ENCODE measurements around the gene SIK2.

Gene SIK2

DNA sequence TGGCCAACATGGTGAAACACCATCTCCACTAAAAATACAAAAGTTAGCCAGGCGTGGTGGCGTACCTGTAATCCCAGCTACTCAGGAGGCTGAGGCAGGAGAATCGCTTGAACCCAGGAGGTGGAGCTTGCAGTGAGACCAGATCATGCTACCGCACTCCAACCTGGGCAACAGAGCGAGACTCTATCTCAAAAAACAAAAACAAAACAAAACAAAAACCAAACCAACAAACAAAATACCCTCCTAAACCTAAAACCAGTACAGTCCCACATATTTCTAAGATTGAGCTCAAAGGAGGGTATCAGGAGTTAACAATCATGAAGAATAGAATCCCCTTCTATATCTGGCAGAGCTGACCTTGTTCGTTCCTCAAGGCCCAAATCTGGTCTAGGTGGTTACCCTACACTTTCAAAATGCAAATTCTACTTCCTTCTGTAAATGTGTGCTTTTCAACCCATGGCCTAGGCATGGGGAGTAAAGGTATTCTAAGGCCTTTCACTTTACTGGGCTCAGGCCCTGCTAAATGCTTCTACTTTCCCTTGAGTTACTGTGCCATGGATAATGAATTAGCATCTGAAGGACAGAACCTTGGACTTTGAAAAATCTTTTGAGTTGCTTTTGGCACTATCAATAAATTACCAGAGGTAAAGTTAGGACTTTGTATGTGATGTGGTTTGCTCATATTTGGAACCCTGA, 174.3 kb downstream of the SIK2 start:
- Histone ChIP-seq H3K9ac (no peak overlapping the region), H3K79me2 (no peaks in the 10 kb centered on the region), H2AFZ (no peak overlapping the region), H3K27ac (no peak overlapping the region), H3K9me3 (ENCODE audit: control insufficient read depth, low read length) (no peaks in the 10 kb centered on the region), H3K4me2 (ENCODE audit: low read length) (no peak overlapping the region), H3K4me3 (ENCODE audit: low read depth, low read length) (no peak overlapping the region), H3K36me3 (ENCODE audit: control insufficient read depth, insufficient read depth, low read length) (no peaks in the 10 kb centered on the region), H3K27me3 (ENCODE audit: control insufficient read depth, insufficient read depth, low read length) (no peaks in the 10 kb centered on the region), H3K4me1 (no peaks in the 10 kb centered on the region)
- TF ChIP-seq, protein P1, sequence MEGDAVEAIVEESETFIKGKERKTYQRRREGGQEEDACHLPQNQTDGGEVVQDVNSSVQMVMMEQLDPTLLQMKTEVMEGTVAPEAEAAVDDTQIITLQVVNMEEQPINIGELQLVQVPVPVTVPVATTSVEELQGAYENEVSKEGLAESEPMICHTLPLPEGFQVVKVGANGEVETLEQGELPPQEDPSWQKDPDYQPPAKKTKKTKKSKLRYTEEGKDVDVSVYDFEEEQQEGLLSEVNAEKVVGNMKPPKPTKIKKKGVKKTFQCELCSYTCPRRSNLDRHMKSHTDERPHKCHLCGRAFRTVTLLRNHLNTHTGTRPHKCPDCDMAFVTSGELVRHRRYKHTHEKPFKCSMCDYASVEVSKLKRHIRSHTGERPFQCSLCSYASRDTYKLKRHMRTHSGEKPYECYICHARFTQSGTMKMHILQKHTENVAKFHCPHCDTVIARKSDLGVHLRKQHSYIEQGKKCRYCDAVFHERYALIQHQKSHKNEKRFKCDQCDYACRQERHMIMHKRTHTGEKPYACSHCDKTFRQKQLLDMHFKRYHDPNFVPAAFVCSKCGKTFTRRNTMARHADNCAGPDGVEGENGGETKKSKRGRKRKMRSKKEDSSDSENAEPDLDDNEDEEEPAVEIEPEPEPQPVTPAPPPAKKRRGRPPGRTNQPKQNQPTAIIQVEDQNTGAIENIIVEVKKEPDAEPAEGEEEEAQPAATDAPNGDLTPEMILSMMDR (IDR thresholded peaks at IDR 0.05), result no peak

DNA sequence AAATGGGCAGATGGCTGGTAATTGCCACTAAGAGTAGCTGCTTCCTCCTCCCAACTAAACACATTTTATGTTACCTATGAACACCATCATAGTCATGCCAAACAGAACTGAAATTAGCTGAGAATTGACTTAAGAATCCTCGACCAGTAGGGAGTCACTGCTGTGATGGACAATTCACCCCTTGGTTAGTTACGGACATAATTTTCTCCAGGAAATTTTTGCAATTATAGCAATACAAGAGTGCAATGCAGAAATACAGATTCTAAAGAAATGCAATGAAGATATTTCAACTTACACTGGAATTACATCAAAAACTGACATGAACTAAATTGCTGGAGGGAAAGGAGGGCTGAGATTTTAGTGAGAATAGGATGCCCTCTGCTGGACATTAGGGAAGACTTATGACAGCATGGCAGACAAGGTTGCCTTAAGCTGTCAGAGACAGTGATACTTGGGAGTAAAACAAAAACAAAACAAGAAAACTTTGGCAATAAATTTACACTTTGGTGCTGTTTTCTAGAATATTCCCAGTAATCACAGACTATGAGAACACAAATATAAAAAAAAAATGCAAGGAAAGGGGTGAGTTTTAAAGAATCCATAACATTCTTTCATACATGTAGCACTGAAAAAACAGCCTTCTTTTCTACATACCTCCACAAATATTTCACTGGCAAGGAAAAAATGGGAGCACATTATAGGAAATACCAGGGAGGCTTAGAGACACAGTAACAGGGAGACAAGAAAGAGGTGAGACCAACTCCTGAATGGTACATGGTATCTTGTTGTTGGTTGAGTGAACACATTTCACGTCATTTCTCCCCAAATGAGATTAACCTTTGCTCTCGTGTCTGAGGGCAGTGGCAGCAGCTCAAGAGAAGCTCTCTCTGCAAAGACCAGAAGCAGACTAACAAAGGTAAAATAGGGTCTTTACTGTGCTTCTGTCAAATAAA, 175.1 kb downstream of the SIK2 start:
- H3K36me3 ChIP-seq (ENCODE audit: control insufficient read depth, insufficient read depth, low read length), result no peaks in the 10 kb centered on the region
- no peak overlapping the region for H3K27ac ChIP-seq
- H3K4me3 ChIP-seq (ENCODE audit: low read depth, low read length), result no peak overlapping the region
- no peak overlapping the region for H3K9ac ChIP-seq
- H3K9me3 ChIP-seq (ENCODE audit: control insufficient read depth, low read length), result no peaks in the 10 kb centered on the region
- H2AFZ ChIP-seq, result no peak overlapping the region
- H3K4me2 ChIP-seq (ENCODE audit: low read length), result no peak overlapping the region
- H3K79me2 ChIP-seq, result no peaks in the 10 kb centered on the region
- no peaks in the 10 kb centered on the region for H3K27me3 ChIP-seq (ENCODE audit: control insufficient read depth, insufficient read depth, low read length)
- no peaks in the 10 kb centered on the region for H3K4me1 ChIP-seq
- TF ChIP-seq, protein P1 (IDR thresholded peaks at IDR 0.05), result peak; percentile 65

DNA sequence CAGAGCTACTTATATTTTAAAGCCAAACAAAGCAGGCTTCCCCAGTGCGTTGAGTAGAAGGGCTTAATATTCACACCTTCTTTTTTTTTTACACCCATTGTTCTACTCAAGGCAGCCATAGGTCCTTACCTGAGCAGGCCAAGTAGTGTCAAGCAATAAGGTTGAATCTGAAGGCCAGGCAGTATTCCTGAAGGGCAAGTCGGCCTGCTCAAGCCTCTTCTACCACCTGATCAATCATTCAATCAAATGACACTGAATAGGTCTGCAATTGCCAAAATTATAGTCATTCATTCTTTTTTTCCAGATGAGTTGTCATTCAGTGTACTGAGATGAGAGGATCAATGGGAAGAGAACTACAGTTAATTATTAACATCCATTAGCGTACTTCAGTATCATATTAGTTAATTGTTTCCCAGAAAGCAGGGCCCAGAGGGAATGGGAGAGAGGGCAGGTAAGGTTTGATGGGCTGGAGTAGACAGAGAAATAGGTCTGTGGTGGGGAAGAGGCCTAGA, 175.9 kb downstream of the SIK2 start:
- no peak overlapping the region for H3K27ac ChIP-seq
- no peaks in the 10 kb centered on the region for H3K9me3 ChIP-seq (ENCODE audit: control insufficient read depth, low read length)
- H3K9ac ChIP-seq, result no peak overlapping the region
- H2AFZ ChIP-seq, result no peak overlapping the region
- no peaks in the 10 kb centered on the region for H3K27me3 ChIP-seq (ENCODE audit: control insufficient read depth, insufficient read depth, low read length)
- no peaks in the 10 kb centered on the region for H3K36me3 ChIP-seq (ENCODE audit: control insufficient read depth, insufficient read depth, low read length)
- H3K4me3 ChIP-seq (ENCODE audit: low read depth, low read length), result no peak overlapping the region
- no peaks in the 10 kb centered on the region for H3K79me2 ChIP-seq
- no peak overlapping the region for H3K4me2 ChIP-seq (ENCODE audit: low read length)
- TF ChIP-seq, protein P1 (IDR thresholded peaks at IDR 0.05), result no peak
- H3K4me1 ChIP-seq, result no peaks in the 10 kb centered on the region

DNA sequence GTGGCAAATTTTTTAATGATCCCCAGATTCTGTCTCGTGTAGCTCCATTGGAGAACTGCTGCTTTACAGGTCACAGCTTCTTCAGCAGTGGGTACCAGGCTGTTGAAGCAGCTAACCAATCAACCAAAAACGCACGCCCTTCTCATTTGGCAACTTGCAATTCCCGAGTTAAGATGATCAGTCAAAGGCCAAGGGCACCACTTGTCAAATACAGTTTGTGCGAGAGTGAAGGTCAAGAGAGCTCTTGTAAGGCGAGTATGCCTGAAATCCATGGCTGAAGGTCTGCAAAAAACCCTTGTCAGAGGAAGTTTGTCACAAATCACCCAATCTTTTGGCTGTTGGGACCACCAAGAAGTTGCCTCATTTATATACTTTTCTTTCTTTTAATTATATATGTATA, 176.9 kb downstream of the SIK2 start:
- Histone ChIP-seq H2AFZ (no peak overlapping the region), H3K4me1 (no peaks in the 10 kb centered on the region), H3K9ac (no peak overlapping the region), H3K9me3 (ENCODE audit: control insufficient read depth, low read length) (no peaks in the 10 kb centered on the region), H3K36me3 (ENCODE audit: control insufficient read depth, insufficient read depth, low read length) (no peaks in the 10 kb centered on the region), H3K27me3 (ENCODE audit: control insufficient read depth, insufficient read depth, low read length) (no peaks in the 10 kb centered on the region), H3K79me2 (no peaks in the 10 kb centered on the region), H3K4me2 (ENCODE audit: low read length) (no peak overlapping the region), H3K27ac (no peak overlapping the region), H3K4me3 (ENCODE audit: low read depth, low read length) (no peak overlapping the region)
- TF ChIP-seq, protein P1 (IDR thresholded peaks at IDR 0.05), result no peak

Measured in parathyroid adenoma (tissue), 2 donors.